ENCODE measurements around the gene MCIDAS. TPM values are rescaled to one million over a fixed set of nuclear protein-coding genes. Genes with fewer than 3 reads are reported as not detected.

Gene MCIDAS
- total RNA-seq, 1 experiment from 2014 or later, result 1.6 TPM

DNA sequence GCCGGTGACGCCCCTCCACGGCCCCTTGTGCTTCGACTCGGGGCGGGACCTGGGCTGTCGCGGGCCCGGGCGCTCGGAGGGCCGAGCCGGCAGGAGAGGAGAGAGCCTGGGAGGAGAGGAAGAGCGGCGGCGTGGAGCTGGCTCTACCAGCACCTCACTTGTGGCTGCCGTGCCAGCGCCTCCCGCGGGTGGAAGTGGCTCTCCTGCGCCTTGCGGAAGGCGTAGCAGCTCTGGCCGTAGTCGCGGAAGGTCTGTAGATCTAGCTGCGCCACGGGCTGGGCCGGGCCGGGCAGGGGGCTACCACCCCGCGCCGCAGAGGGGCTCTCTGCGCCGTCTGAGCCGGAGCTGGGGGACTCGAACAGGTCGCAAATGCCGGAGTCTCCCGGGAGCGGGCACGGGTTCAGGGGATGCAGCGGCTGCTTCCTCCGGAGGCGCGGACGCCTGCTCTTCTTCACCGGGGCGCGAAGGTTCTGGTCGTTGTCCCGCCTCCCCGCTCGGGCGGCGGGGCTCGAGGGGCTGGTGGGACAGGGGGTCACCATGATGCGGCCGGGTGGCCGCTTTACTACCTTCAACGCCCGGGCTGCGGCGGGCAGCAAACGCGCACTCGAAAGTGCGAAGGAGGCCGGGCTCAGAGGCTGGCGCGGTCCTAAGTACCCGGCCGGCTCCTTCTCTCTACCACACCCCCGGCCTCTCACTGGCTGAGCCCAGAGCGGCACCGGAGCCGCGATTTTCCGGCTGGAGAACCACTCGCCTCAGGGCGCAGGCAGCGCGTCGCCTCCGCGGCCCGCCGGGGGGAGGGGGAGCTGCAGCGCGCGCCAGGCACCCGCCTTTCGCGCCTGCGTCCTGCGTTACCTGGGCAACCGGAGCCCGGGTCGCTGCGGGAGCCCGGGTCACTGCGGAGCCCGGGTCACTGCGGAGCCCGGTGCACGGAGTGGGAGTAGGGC lies 6.1 kb upstream of the MCIDAS start, which contains the start of gene CCNO:
Gene CCNO (minus strand): TSS at position 624 of the 944 bp plus-strand sequence. CDS start 85 bp downstream, at position 539.
- H3K9ac ChIP-seq (ENCODE audit: low read length), result peak within 1 kb of the TSS; percentile 58
- no peaks in the 10 kb centered on the region for H3K27me3 ChIP-seq (ENCODE audit: low read length)
- peak within 1 kb of the TSS; percentile 96 for H2AFZ ChIP-seq (ENCODE audit: low read length)
- CTCF ChIA-PET, result interaction anchor here (0.5 kb wide), 1 partner anchor 31 kb away, joined by 6 read pairs; no protein-coding TSS in a partner anchor
- peak within 1 kb of the TSS; percentile 83 for H3K4me3 ChIP-seq (ENCODE audit: low read length)
- H3K4me2 ChIP-seq (ENCODE audit: low read length), result peak within 1 kb of the TSS; percentile 85
- peak; percentile 83 for ATAC-seq
- H3K27ac ChIP-seq (ENCODE audit: low read length), result peak within 1 kb of the TSS; percentile 21
- H4K20me1 ChIP-seq (ENCODE audit: low read length), result no peaks in the 10 kb centered on the region
- no peaks in the 10 kb centered on the region for H3K9me3 ChIP-seq (ENCODE audit: low read length)
- TSS peak; percentile 66 for BruUV-seq (replicated peaks)
- POLR2A ChIA-PET (ENCODE audit: unreplicated experiment), result interaction anchor here (0.6 kb wide), 2 partner anchors 45 to 71 kb away, joined by 5 to 6 read pairs; no protein-coding TSS in a partner anchor
- intact Hi-C loops (cut with micrococcal nuclease), result loop anchor here (2.0 kb wide), 2 partner anchors 44 to 60 kb away; partner anchors contain the start of gene CDC20B
- TF ChIP-seq EZH2phosphoT487 (IDR thresholded peaks at IDR 0.05; ENCODE audit: borderline replicate concordance, low read length), result peak; percentile 88
- TF ChIP-seq, protein P1, sequence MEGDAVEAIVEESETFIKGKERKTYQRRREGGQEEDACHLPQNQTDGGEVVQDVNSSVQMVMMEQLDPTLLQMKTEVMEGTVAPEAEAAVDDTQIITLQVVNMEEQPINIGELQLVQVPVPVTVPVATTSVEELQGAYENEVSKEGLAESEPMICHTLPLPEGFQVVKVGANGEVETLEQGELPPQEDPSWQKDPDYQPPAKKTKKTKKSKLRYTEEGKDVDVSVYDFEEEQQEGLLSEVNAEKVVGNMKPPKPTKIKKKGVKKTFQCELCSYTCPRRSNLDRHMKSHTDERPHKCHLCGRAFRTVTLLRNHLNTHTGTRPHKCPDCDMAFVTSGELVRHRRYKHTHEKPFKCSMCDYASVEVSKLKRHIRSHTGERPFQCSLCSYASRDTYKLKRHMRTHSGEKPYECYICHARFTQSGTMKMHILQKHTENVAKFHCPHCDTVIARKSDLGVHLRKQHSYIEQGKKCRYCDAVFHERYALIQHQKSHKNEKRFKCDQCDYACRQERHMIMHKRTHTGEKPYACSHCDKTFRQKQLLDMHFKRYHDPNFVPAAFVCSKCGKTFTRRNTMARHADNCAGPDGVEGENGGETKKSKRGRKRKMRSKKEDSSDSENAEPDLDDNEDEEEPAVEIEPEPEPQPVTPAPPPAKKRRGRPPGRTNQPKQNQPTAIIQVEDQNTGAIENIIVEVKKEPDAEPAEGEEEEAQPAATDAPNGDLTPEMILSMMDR (conservative IDR thresholded peaks at IDR 0.05; ENCODE audit: low read depth, low read length), result no peak
- no peaks in the 10 kb centered on the region for H3K9me2 ChIP-seq (replicated peaks; ENCODE audit: low read length)
- H3K4me1 ChIP-seq (ENCODE audit: insufficient read depth, low read length), result peaks cover 12% of the 10 kb centered on the region; the same call in 1 of the 2 replicates
- DNase-seq, result peak; percentile 84
- peaks cover 14% of the 10 kb centered on the region for H3K79me2 ChIP-seq (ENCODE audit: low read length)
- H3F3A ChIP-seq (ENCODE audit: low read length, unreplicated experiment), result no peaks in the 10 kb centered on the region
- H3K36me3 ChIP-seq (ENCODE audit: low read depth, low read length), result no peaks in the 10 kb centered on the region

DNA sequence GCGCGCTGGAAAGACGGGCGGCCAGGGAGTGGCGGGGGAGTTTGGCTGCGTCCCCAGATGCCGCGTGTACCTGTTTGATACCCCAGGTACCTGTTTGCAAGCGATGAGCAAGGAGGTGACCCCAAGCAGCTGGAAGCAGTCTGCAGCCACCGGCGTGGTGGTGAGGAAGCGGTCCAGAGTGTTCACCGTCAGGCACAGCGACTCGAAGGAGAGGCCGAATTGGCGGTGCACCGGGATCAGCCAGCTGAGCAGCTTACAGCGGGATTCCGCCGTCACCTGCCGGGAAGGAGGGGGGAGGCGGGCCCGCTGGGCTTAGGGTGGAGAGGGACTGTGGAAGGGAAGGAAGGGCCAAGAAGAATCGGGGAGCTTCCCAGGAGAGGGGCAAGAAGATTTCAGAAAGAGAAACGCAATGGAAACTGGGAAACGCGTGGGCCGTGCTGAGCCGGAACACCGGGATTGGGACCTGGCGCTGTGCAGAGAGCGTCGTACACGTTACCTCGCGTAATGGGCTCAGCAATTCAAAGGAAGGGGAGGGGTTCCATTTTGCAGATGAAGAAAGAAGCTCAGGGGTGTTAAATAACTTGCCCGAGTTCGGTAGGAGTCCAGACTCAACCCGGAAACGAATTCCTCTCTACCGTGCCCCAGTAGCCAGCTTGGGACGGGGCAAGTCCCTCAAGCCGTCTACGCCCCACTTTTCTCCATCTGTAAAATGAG lies 5.3 kb upstream of the MCIDAS start:
- H3K9me2 ChIP-seq (replicated peaks; ENCODE audit: low read length), result no peaks in the 10 kb centered on the region
- H3K27ac ChIP-seq (ENCODE audit: low read length), result peak overlapping the region; percentile 7
- H3K9ac ChIP-seq (ENCODE audit: low read length), result peak overlapping the region; percentile 58
- peak overlapping the region; percentile 83 for H3K4me3 ChIP-seq (ENCODE audit: low read length)
- TF ChIP-seq EZH2phosphoT487 (IDR thresholded peaks at IDR 0.05; ENCODE audit: borderline replicate concordance, low read length), result no peak
- no peak for TF ChIP-seq EZH2 (IDR thresholded peaks at IDR 0.05; ENCODE audit: low read length, unreplicated experiment)
- TF ChIP-seq, protein P1 (conservative IDR thresholded peaks at IDR 0.05; ENCODE audit: low read depth, low read length), result no peak
- H3K27me3 ChIP-seq (ENCODE audit: low read length), result no peaks in the 10 kb centered on the region
- H2AFZ ChIP-seq (ENCODE audit: low read length), result peak overlapping the region; percentile 96
- peaks cover 17% of the 10 kb centered on the region; the same call in 1 of the 2 replicates for H3K4me1 ChIP-seq (ENCODE audit: insufficient read depth, low read length)
- H3K9me3 ChIP-seq (ENCODE audit: low read length), result no peaks in the 10 kb centered on the region
- BruUV-seq (replicated peaks), result TSS peak; percentile 60
- ChIA-PET POLR2A (ENCODE audit: unreplicated experiment) (interaction anchor here (0.6 kb wide), 1 partner anchor 45 kb away, joined by 3 read pairs; no protein-coding TSS in a partner anchor), CTCF (no interaction called here)
- no peaks in the 10 kb centered on the region for H3K36me3 ChIP-seq (ENCODE audit: low read depth, low read length)
- H4K20me1 ChIP-seq (ENCODE audit: low read length), result no peaks in the 10 kb centered on the region
- peak overlapping the region; percentile 85 for H3K4me2 ChIP-seq (ENCODE audit: low read length)
- ATAC-seq, result peak; percentile 40
- DNase-seq, result peak; percentile 61
- intact Hi-C loops (cut with micrococcal nuclease), result loop anchor here (2.0 kb wide), 2 partner anchors 44 to 60 kb away; partner anchors contain the start of gene CDC20B
- H3F3A ChIP-seq (ENCODE audit: low read length, unreplicated experiment), result no peaks in the 10 kb centered on the region
- H3K79me2 ChIP-seq (ENCODE audit: low read length), result peaks cover 14% of the 10 kb centered on the region
